Astrocyte (in vitro differentiated cells and primary cell): Measurements from ENCODE around the gene TMEM52B. TPM values are rescaled to one million over a fixed set of nuclear protein-coding genes. Genes with fewer than 3 reads are reported as not detected.

ENCODE experiments used
- DNase-seq: peaks from one replicate; pipeline ENCODE4 v3.0.0-alpha.2; 2010; ENCODE audit warnings: low read depth
- FAIRE-seq: peaks from 2 replicates; lab custom pipeline; 2011; peaks lifted over from hg19 to GRCh38; lab: Jason Lieb, UNC
- H2AFZ ChIP-seq: 2 replicates; pipeline ENCODE4 v1.6.0; 2012; ENCODE audit warnings: low read depth, low read length, inconsistent platforms
- H3K27ac ChIP-seq: 2 replicates; pipeline ENCODE4 v1.5.1; 2011; ENCODE audit warnings: low read depth, low read length, inconsistent platforms
- H3K27me3 ChIP-seq: 2 replicates; pipeline ENCODE4 v1.6.0; 2011; ENCODE audit warnings: low read length, inconsistent platforms; ENCODE audit not compliant: insufficient read depth
- H3K36me3 ChIP-seq: 2 replicates; pipeline ENCODE4 v1.5.1; 2011; ENCODE audit warnings: low read length, inconsistent platforms; ENCODE audit not compliant: insufficient read depth
- H3K4me1 ChIP-seq: 2 replicates; pipeline ENCODE4 v1.5.1; 2011; ENCODE audit warnings: low read length, inconsistent platforms; ENCODE audit not compliant: insufficient read depth
- H3K4me2 ChIP-seq: 2 replicates; pipeline ENCODE4 v1.6.0; 2012; ENCODE audit warnings: low read length, inconsistent platforms
- H3K4me3 ChIP-seq: 2 replicates; pipeline ENCODE4 v1.5.1; 2011; ENCODE audit warnings: low read depth, mild to moderate bottlenecking, low read length, inconsistent platforms; ENCODE audit not compliant: insufficient read depth
- H3K79me2 ChIP-seq: 2 replicates; pipeline ENCODE4 v1.6.0; 2012; ENCODE audit warnings: mild to moderate bottlenecking, low read length, inconsistent platforms; ENCODE audit not compliant: insufficient read depth
- H3K9ac ChIP-seq: 2 replicates; pipeline ENCODE4 v1.6.0; 2012; ENCODE audit warnings: mild to moderate bottlenecking, low read length, inconsistent platforms
- H3K9me3 ChIP-seq: 2 replicates; pipeline ENCODE4 v1.5.1; 2012; ENCODE audit warnings: low read depth, mild to moderate bottlenecking, low read length, inconsistent platforms; ENCODE audit not compliant: insufficient read depth
- H4K20me1 ChIP-seq: 2 replicates; pipeline ENCODE4 v1.6.0; 2012; ENCODE audit warnings: low read length, inconsistent platforms; ENCODE audit not compliant: insufficient read depth
- H3K27ac Mint-ChIP-seq: one replicate; pipeline ENCODE4 v1.8.0; 2021; ENCODE audit warnings: mild to moderate bottlenecking, mixed read lengths; ENCODE audit not compliant: unreplicated experiment
- H3K27me3 Mint-ChIP-seq: one replicate; pipeline ENCODE4 v1.8.0; 2021; ENCODE audit warnings: low read depth, mixed read lengths; ENCODE audit not compliant: unreplicated experiment
- H3K36me3 Mint-ChIP-seq: one replicate; pipeline ENCODE4 v1.8.0; 2021; ENCODE audit warnings: low read depth, mixed read lengths; ENCODE audit not compliant: unreplicated experiment
- H3K4me1 Mint-ChIP-seq: one replicate; pipeline ENCODE4 v1.8.0; 2021; ENCODE audit warnings: low read depth, mixed read lengths; ENCODE audit not compliant: unreplicated experiment
- H3K4me3 Mint-ChIP-seq: one replicate; pipeline ENCODE4 v1.8.0; 2021; ENCODE audit warnings: mild to moderate bottlenecking, moderate library complexity, mixed read lengths; ENCODE audit not compliant: unreplicated experiment
- H3K9me3 Mint-ChIP-seq: one replicate; pipeline ENCODE4 v1.8.0; 2021; ENCODE audit warnings: mild to moderate bottlenecking, mixed read lengths; ENCODE audit not compliant: unreplicated experiment
- EZH2 ChIP-seq: IDR thresholded peaks from 2 replicates; pipeline ENCODE4 v1.6.1; 2012; ENCODE audit warnings: mild to moderate bottlenecking, low read length, inconsistent platforms; ENCODE audit not compliant: insufficient read depth
- total RNA-seq: library from RNA; stranded (reverse); gene quantifications from 2 replicates; pipeline ENCODE4 v1.2.1, GENCODE V29; 2021
- TF ChIP-seq, protein P1 (sequence below): IDR thresholded peaks from 2 replicates; pipeline ENCODE4 v1.5.1; 2011; ENCODE audit warnings: low read depth, mild to moderate bottlenecking, inconsistent platforms, low read length, moderate library complexity; ENCODE audit not compliant: insufficient read depth

The TMEM52B gene
- total RNA-seq, 1 donor from 2014 or later = 0.45 TPM

DNA sequence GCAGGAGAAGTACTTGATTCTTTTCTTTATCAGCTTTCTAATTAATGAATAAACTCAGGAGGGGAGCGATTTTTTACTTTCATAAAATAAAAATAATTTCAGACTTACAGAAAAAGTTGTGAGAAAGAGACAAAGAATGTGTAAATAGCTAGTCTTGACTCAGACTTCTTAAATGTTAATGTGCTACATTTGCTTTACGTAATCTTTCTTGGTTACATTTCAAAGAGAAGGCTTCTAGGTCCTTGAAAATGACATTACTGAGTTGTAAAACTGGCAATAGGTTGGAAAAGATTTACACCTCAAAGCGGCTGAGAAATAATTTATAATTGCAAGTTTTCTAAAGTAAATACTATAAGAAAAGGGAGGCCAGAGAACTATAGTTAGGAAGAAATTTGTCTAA, 62.5 kb downstream of the TMEM52B start:
- no peaks in the 10 kb centered on the region for H3K36me3 Mint-ChIP-seq
- no peak for FAIRE-seq
- peaks cover 3% of the 10 kb centered on the region for H3K4me1 Mint-ChIP-seq
- Histone ChIP-seq H3K9ac (no peak overlapping the region), H3K27me3 (no peaks in the 10 kb centered on the region), H3K79me2 (no peaks in the 10 kb centered on the region), H2AFZ (no peak overlapping the region), H3K27ac (no peak overlapping the region), H3K36me3 (no peaks in the 10 kb centered on the region), H3K4me1 (no peaks in the 10 kb centered on the region), H4K20me1 (no peaks in the 10 kb centered on the region), H3K4me3 (no peak overlapping the region), H3K9me3 (no peaks in the 10 kb centered on the region), H3K4me2 (no peak overlapping the region)
- TF ChIP-seq, protein P1, sequence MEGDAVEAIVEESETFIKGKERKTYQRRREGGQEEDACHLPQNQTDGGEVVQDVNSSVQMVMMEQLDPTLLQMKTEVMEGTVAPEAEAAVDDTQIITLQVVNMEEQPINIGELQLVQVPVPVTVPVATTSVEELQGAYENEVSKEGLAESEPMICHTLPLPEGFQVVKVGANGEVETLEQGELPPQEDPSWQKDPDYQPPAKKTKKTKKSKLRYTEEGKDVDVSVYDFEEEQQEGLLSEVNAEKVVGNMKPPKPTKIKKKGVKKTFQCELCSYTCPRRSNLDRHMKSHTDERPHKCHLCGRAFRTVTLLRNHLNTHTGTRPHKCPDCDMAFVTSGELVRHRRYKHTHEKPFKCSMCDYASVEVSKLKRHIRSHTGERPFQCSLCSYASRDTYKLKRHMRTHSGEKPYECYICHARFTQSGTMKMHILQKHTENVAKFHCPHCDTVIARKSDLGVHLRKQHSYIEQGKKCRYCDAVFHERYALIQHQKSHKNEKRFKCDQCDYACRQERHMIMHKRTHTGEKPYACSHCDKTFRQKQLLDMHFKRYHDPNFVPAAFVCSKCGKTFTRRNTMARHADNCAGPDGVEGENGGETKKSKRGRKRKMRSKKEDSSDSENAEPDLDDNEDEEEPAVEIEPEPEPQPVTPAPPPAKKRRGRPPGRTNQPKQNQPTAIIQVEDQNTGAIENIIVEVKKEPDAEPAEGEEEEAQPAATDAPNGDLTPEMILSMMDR = no peak
- TF ChIP-seq EZH2 = no peak
- no peak overlapping the region for H3K27ac Mint-ChIP-seq
- H3K27me3 Mint-ChIP-seq = no peaks in the 10 kb centered on the region
- peak; percentile 2 for DNase-seq
- H3K9me3 Mint-ChIP-seq = peaks cover 6% of the 10 kb centered on the region
- no peak overlapping the region for H3K4me3 Mint-ChIP-seq

Other genes starting within 250 kb of the TMEM52B start
- 0.84 and 2.0 TPM in 2 replicates for gene CLEC2A, start 246.7 kb upstream of the TMEM52B start, total RNA-seq
- gene CLEC12A, start 207.6 kb upstream of the TMEM52B start, total RNA-seq = not detected in 2 replicates
- not detected in 2 replicates for gene CLEC1B, start 179.9 kb upstream of the TMEM52B start, total RNA-seq
- gene CLEC12B, start 168.4 kb upstream of the TMEM52B start, total RNA-seq = 0.14 TPM in 1 of 2 replicates, not detected in the other
- not detected in 2 replicates for gene CLEC9A, start 148.3 kb upstream of the TMEM52B start, total RNA-seq
- not detected in 2 replicates for gene CLEC1A, start 80.0 kb upstream of the TMEM52B start, total RNA-seq
- gene CLEC7A, start 48.8 kb upstream of the TMEM52B start, total RNA-seq = 1.1 and 1.4 TPM in 2 replicates
- 0.96 and 0.98 TPM in 2 replicates for gene OLR1, start 6.9 kb upstream of the TMEM52B start, total RNA-seq
- gene GABARAPL1, start 33.8 kb downstream of the TMEM52B start, total RNA-seq = 108 and 119 TPM in 2 replicates
- gene KLRD1, start 128.8 kb downstream of the TMEM52B start, total RNA-seq = 0.45 and 0.91 TPM in 2 replicates
- gene KLRK1, start 211.0 kb downstream of the TMEM52B start, total RNA-seq = 0.73 and 1.1 TPM in 2 replicates
- 0.53 and 0.70 TPM in 2 replicates for gene KLRC4, start 230.7 kb downstream of the TMEM52B start, total RNA-seq
- 0.94 and 1.2 TPM in 2 replicates for gene KLRC3, start 241.6 kb downstream of the TMEM52B start, total RNA-seq